Dermis microvascular lymphatic vessel endothelial cell (primary cell): ENCODE data around the gene LRRC74A. TPM values are rescaled to one million over a fixed set of nuclear protein-coding genes. Genes with fewer than 3 reads are reported as not detected.

Source experiments
- DNase-seq, 2 donors: peaks; one replicate each; pipeline versions ENCODE4 v3.0.0 to v3.0.0-alpha.2; 2010; ENCODE audit warnings: low read depth in 2 of 2
- total RNA-seq: library from RNA; depleted of rRNA; stranded (reverse); fragments of >200 nt; gene quantifications from 2 replicates; pipeline ENCODE4 v1.2.1, GENCODE V29; 2014

Gene LRRC74A
- total RNA-seq = not detected in 2 replicates

DNA sequence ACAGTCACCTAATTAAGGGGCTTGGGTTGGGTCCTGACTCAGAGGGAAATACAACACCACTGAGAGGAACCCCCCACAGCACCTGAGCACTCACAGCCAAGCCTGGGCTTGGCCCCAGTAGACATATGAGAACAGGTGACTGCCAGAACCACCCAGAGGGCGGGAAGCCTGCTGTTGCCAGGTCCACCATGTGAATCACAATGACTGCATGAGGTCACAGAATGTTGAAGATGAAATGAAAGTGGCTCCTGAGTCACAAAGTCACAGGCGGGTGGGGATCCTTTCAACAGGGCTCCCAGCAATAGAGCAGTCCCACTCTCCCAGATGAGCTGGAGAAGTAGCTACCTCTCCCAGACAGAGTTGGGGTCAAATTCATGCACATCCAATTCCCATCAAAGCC is at the start of gene LRRC74A:
LRRC74A (plus strand) TSS at position 287 of the 400 bp plus-strand sequence. CDS start 290 bp downstream, outside the sequence.
- DNase-seq = no peak

GRCh38 chr14:76776428-76777251 is 49.6 kb upstream of the LRRC74A start:
- DNase-seq = no peak

GRCh38 chr14:76777721-76778120 is 48.5 kb upstream of the LRRC74A start:
- DNase-seq = no peak

- DNase-seq = no peak
Observed at GRCh38 chr14:76778546-76779215, 47.5 kb upstream of the LRRC74A start.

GRCh38 chr14:76779221-76780057 is 46.8 kb upstream of the LRRC74A start:
- no peak for DNase-seq

GRCh38 chr14:76780058-76780345 is 46.2 kb upstream of the LRRC74A start:
- no peak for DNase-seq

DNA sequence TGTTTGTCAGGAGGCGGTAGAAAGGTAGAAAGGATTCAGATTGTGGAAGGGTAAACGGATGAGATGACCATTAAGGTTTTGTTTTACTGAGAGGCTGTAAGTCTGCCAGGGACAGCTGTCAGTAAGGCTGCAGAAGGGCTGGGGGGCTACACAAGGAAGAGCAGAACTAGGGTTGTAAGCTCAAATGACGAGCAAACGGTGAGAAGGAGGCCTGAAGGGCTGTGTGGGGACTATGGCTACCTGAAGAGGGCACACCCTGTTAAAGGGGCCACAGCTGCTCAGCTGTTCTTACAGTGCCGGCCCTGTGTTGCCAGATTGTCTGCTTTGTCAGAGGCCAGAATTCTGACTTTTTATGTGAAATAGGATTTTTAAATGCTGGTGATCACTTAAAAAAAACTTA is 45.8 kb upstream of the LRRC74A start:
- no peak for DNase-seq

GRCh38 chr14:76780875-76781647 is 45.1 kb upstream of the LRRC74A start:
- no peak for DNase-seq

GRCh38 chr14:76781648-76782051 is 44.6 kb upstream of the LRRC74A start:
- no peak for DNase-seq

DNA sequence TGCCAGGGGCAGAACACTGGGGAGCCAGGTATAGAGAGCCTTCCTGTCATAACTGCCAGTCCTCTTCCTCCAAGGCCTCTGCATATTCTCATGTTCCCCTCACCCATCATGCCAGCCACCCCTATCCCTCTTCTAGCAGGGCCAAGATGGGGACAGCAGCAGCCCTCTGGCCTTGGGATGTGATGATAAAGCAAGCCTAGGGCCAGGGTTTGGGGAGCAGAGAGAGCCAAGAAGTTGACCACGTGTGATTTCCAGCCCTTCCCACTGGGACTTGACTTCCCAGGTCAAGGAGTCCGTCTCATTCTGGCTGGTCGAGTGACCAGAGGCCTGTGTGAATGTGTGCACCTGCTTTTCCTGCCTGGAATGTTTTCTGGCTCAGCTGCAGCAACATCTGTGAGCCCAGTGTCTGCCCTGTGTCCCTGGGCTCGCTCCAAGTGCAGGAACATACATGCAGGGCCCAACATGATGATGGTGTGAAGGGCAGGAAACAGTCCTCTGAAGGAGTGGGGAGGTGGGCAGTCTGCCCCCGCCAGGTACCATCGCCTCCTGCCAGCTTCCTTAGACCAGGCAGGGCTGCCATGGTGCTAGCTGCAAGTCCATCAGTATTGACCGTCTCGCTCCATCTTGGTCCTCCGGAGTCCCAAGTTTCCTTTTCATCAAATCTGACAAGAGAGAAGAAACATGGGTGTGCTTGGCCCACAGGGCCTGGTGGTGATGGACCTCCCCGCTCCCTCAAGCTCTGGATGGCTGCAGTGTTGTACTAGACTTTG is 43.9 kb upstream of the LRRC74A start:
- DNase-seq = no peak

DNA sequence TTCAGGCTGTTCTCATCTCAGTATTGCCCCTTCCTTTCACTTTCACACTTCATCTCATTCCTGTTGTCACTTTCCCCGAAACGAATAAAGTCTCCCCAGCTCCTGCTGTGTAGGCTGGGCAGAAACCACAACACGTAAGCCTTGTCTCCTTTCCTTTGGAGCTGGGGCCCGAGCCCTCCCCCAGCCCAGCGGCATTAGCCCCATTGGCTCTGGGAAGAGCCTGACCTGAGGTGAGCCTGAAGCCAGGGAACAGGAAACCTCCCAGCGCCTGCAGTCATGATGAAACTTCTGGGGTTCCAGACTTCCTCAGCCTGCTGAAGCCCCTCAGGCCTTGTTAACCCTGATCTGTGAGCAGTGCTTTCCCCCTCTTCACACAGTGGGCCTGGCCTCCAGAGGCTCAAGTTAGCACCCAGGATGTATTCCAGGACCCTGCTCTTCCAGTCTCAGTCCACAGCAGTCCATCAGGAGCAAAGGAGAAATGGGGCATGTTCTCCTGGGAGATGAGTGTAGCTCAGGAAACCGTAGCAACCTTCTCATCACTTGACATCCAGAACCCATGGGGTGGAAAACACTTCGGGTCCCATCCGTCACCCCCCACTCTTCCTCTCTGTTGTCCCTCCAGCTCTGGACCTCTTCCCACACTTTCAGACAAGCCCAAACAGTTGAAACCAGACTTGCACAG is 43.2 kb upstream of the LRRC74A start:
- DNase-seq = no peak

DNA sequence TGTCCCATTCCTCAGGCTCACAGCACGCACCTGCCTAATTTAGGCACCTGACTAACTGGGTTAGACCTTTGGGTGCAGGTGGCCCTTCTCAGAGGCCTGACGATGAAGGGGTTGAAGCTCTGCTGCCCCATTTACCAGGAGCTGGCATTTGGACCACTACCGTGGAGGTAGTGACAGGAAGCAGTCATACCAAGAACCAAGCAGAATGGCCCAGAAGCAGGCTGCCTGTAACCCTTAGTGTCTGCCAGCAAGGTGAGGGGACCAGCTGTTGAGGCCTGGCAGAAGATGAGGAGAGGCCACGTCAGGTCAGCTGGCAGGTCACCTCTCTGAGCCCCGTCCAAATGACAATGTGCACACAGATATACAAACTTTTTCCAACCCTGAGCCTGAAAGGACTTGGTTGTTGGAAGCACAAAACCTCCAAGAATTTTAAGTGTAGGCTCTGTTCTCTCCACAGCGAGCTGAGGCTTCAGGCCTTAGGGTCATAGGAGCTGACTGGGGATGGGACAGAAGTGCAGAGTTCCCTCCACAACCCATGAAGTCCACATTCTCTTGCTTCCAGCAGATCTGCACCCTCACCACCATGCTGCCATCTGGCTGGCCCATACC is 41.8 kb upstream of the LRRC74A start:
- no peak for DNase-seq

GRCh38 chr14:76784881-76785280 is 41.3 kb upstream of the LRRC74A start:
- DNase-seq = peak; percentile 70 to 88

- DNase-seq = no peak
Observed at GRCh38 chr14:76786601-76787000, 39.6 kb upstream of the LRRC74A start.

DNA sequence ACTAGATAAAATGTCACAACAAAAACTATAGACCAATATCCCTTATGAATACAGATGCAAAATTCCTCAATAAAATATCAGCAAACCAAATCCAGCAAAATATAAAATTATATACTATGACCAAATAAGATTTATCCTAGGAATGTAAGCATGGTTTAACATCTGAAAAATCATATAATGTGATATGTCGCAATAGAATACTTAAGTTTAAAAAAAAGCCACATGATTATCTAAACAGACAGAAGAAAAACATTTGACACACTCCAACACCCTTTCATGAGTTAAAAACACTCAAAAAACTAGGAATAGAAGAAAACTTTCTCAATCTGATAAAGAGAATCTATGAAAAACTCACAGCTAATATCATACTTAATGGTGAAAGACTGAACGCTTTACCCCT is 33.8 kb upstream of the LRRC74A start:
- DNase-seq = no peak

DNA sequence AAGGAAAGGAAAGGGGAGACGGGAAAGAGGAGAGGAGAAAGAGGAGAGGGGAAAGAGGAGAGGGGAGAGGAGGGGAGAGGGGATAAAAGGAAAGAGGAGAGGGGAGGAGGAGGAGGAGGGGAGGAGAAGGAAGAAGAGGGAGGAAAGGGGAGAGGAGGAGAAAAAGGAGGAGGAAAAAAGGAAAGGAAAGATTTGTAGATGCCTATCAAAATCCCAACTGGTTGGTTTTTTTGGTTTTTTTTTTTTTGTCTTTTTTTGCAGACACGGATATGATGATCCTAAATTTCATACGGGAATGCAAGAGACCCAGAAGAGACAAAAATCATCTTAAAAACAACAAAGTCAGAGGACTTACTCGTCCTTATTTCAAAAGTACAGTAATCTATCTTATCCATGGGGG is 32.9 kb upstream of the LRRC74A start:
- no peak for DNase-seq

DNA sequence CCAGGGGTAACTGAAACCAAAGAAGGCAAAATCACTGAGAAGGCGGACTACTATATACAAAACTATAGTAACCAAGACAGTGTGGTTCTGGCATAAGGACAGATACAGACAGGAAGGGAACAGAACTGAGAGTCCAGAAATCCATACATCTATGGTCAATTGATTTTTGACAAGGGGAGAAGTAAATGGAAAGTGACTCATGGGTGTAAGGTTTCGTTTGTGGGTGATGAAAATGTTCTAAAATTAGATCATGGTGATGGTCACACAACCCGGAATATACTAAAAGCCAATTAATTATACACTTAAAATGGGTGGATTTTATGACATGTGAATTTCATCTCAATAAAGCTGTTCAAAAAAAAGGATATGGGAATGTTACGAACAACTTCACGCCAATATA is 32.3 kb upstream of the LRRC74A start:
- DNase-seq = no peak

DNA sequence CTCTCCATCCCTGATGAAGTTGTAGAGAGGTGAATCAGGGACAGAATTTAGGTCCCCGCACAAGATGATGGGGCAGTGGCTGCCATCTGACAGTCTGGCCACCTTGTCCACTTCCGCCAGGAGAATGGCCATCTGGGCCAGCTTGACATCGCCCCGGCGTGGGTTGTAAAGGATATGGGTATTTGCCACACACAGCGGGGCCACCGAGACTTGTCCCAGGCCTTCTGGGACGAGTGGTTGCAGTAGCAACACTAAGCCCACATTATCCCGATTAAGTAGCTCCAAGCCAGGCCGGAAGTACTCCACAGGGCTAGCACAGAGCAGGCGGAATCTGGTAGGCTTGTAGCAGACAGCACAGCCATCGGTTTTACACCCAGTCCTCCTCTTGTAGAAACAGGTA is 19.8 kb upstream of the LRRC74A start:
- no peak for DNase-seq

- DNase-seq = no peak
Observed at GRCh38 chr14:76808011-76808410, 18.2 kb upstream of the LRRC74A start.

GRCh38 chr14:76808990-76809389 is 17.2 kb upstream of the LRRC74A start:
- no peak for DNase-seq
